Type B pancreatic cell (in vitro differentiated cells): ENCODE results near the gene SLC6A3. TPM values are rescaled to one million over a fixed set of nuclear protein-coding genes. Genes with fewer than 3 reads are reported as not detected.

Source experiments
- DNase-seq: peaks from one replicate; pipeline ENCODE4 v3.0.0; 2021; ENCODE audit warnings: mixed read lengths; ENCODE audit not compliant: unreplicated experiment; ENCODE audit errors: extremely low spot score
- H3K27ac Mint-ChIP-seq: 2 replicates; pipeline ENCODE4 v1.8.0; 2021; ENCODE audit warnings: mild to moderate bottlenecking, mixed read lengths
- H3K27me3 Mint-ChIP-seq: 2 replicates; pipeline ENCODE4 v1.8.0; 2021; ENCODE audit warnings: mixed read lengths
- H3K36me3 Mint-ChIP-seq: 2 replicates; pipeline ENCODE4 v1.8.0; 2021; ENCODE audit warnings: mixed read lengths
- H3K4me1 Mint-ChIP-seq: one replicate; pipeline ENCODE4 v1.8.0; 2021; ENCODE audit warnings: mixed read lengths; ENCODE audit not compliant: unreplicated experiment
- H3K4me3 Mint-ChIP-seq: 2 replicates; pipeline ENCODE4 v1.8.0; 2021; ENCODE audit warnings: mild to moderate bottlenecking, mixed read lengths
- H3K9me3 Mint-ChIP-seq: 2 replicates; pipeline ENCODE4 v1.8.0; 2021; ENCODE audit warnings: mixed read lengths
- CTCF ChIP-seq: fragments of 200-600 bp; sonication (generic); conservative IDR thresholded peaks from 2 replicates; pipeline ENCODE4 v1.5.0; 2021; ENCODE audit warnings: antibody characterized with exemption, mild to moderate bottlenecking
- total RNA-seq: library from RNA; stranded (reverse); gene quantifications from 2 replicates; pipeline ENCODE4 v1.2.1, GENCODE V29; 2021; ENCODE audit warnings: low replicate concordance

The SLC6A3 gene
- total RNA-seq, 1 donor from 2014 or later = 0.19 TPM

- no peak overlapping the region for H3K4me3 Mint-ChIP-seq
- H3K36me3 Mint-ChIP-seq = no peaks in the 10 kb centered on the region
- no peak for DNase-seq
- H3K4me1 Mint-ChIP-seq = no peaks in the 10 kb centered on the region
- H3K27me3 Mint-ChIP-seq = peaks cover 25% of the 10 kb centered on the region
- TF ChIP-seq CTCF = no peak
- H3K9me3 Mint-ChIP-seq = no peaks in the 10 kb centered on the region
- H3K27ac Mint-ChIP-seq = no peak overlapping the region
These were observed 27.5 kb downstream of the SLC6A3 start for GRCh38 chr5:1417586-1418225.

- no peaks in the 10 kb centered on the region for H3K9me3 Mint-ChIP-seq
- no peak for DNase-seq
- peaks cover 28% of the 10 kb centered on the region for H3K27me3 Mint-ChIP-seq
- no peaks in the 10 kb centered on the region for H3K36me3 Mint-ChIP-seq
- H3K27ac Mint-ChIP-seq = no peak overlapping the region
- no peak overlapping the region for H3K4me3 Mint-ChIP-seq
- H3K4me1 Mint-ChIP-seq = no peaks in the 10 kb centered on the region
- TF ChIP-seq CTCF = no peak
These were observed 28.3 kb downstream of the SLC6A3 start for GRCh38 chr5:1416856-1417469.

- Mint-ChIP-seq H3K27ac (no peak overlapping the region), H3K36me3 (no peaks in the 10 kb centered on the region), H3K9me3 (no peaks in the 10 kb centered on the region), H3K27me3 (peaks cover 31% of the 10 kb centered on the region), H3K4me1 (no peaks in the 10 kb centered on the region), H3K4me3 (no peak overlapping the region)
- TF ChIP-seq CTCF = no peak
- DNase-seq = no peak
These were observed 29.4 kb downstream of the SLC6A3 start for GRCh38 chr5:1415626-1416360.

- no peaks in the 10 kb centered on the region for H3K36me3 Mint-ChIP-seq
- peaks cover 28% of the 10 kb centered on the region for H3K27me3 Mint-ChIP-seq
- no peak for TF ChIP-seq CTCF
- no peaks in the 10 kb centered on the region for H3K4me1 Mint-ChIP-seq
- H3K27ac Mint-ChIP-seq = no peak overlapping the region
- H3K4me3 Mint-ChIP-seq = no peak overlapping the region
- no peak for DNase-seq
- H3K9me3 Mint-ChIP-seq = no peaks in the 10 kb centered on the region
These were observed 30.2 kb downstream of the SLC6A3 start for GRCh38 chr5:1415059-1415425.

- no peak for TF ChIP-seq CTCF
- Mint-ChIP-seq H3K9me3 (no peaks in the 10 kb centered on the region), H3K27ac (no peak overlapping the region), H3K36me3 (no peaks in the 10 kb centered on the region), H3K4me1 (no peaks in the 10 kb centered on the region), H3K4me3 (no peak overlapping the region), H3K27me3 (peaks cover 30% of the 10 kb centered on the region)
- no peak for DNase-seq
These were observed 30.8 kb downstream of the SLC6A3 start for GRCh38 chr5:1414311-1415058.
